NCI-H774 (cell line): ENCODE results near the gene CERKL.

Experiments
- DNase-seq: peaks from one replicate; lab custom pipeline; 2025; lab: John Stamatoyannopoulos, UW

Gene CERKL

GRCh38 chr2:181678861-181679543, 22.1 kb upstream of the CERKL start:
- DNase-seq, result no peak

GRCh38 chr2:181677912-181678586, 21.1 kb upstream of the CERKL start:
- DNase-seq, result no peak

- DNase-seq, result no peak
Measured at GRCh38 chr2:181675254-181675653, 18.3 kb upstream of the CERKL start.

GRCh38 chr2:181674461-181674860, 17.6 kb upstream of the CERKL start:
- DNase-seq, result no peak

GRCh38 chr2:181673173-181673572, 16.3 kb upstream of the CERKL start:
- DNase-seq, result peak; percentile 28

- no peak for DNase-seq
Measured at GRCh38 chr2:181672255-181673008, 15.5 kb upstream of the CERKL start.

GRCh38 chr2:181670632-181671031, 13.7 kb upstream of the CERKL start:
- no peak for DNase-seq

- DNase-seq, result no peak
Measured at GRCh38 chr2:181667234-181667633, 10.3 kb upstream of the CERKL start.

GRCh38 chr2:181662287-181662686, 5.4 kb upstream of the CERKL start:
- no peak for DNase-seq

GRCh38 chr2:181660181-181660580, 3.3 kb upstream of the CERKL start:
- DNase-seq, result no peak

- DNase-seq, result peak; percentile 81
Measured at GRCh38 chr2:181658444-181658843, 1.5 kb upstream of the CERKL start.

GRCh38 chr2:181657379-181657778, 474 bp upstream of the CERKL start:
- DNase-seq, result no peak

GRCh38 chr2:181655519-181655918, 1.4 kb downstream of the CERKL start:
- DNase-seq, result no peak

GRCh38 chr2:181649436-181649979, 7.4 kb downstream of the CERKL start:
- no peak for DNase-seq

GRCh38 chr2:181648478-181649155, 8.3 kb downstream of the CERKL start:
- no peak for DNase-seq

- DNase-seq, result no peak
Measured at GRCh38 chr2:181646415-181646987, 10.4 kb downstream of the CERKL start.

- DNase-seq, result no peak
Measured at GRCh38 chr2:181643151-181643550, 13.8 kb downstream of the CERKL start.

GRCh38 chr2:181642086-181642485, 14.8 kb downstream of the CERKL start:
- no peak for DNase-seq

GRCh38 chr2:181639686-181640085, 17.2 kb downstream of the CERKL start:
- DNase-seq, result no peak

- DNase-seq, result no peak
Measured at GRCh38 chr2:181632733-181633401, 24.0 kb downstream of the CERKL start.
